H1 (cell line): ENCODE results near the gene OR5B3. TPM values are rescaled to one million over a fixed set of nuclear protein-coding genes. Genes with fewer than 3 reads are reported as not detected.

Source experiments
- SIN3A ChIP-seq, 2 experiments: IDR thresholded peaks in 1 of 2; conservative IDR thresholded peaks in 1 of 2; 2 replicates each; pipeline ENCODE4 v1.6.1; 2011 to 2012; ENCODE audit warnings: low read length in 2 of 2, improper control_type of control experiment in 1 of 2, low read depth in 1 of 2, mild to moderate bottlenecking in 1 of 2
- polyA plus RNA-seq, 7 experiments: library from polyadenylated mRNA; depleted of rRNA in 3 of 7; stranded (reverse) in 5 of 7; unstranded in 2 of 7; fragments of >200 nt in 5 of 7; fragments of 200-250 nt in 2 of 7; gene quantifications; 1 replicate in 5 of 7; 2 replicates in 1 of 7; 4 replicates in 1 of 7; pipeline versions ENCODE4 v1.2.1 to v1.2.3, GENCODE V29; 2011 to 2013; ENCODE audit warnings: missing spikeins in 2 of 7, mixed read lengths in 2 of 7
- total RNA-seq: library from RNA; stranded (reverse); fragmentation: NEBNext Ultra II Directional; extraction: Animal tissue kit (Norgen Biotek cat#: 25700); gene quantifications from 2 replicates; pipeline ENCODE4 v1.2.1, GENCODE V29; 2021

OR5B3 gene
- total and polyA plus RNA-seq, 2 of the 8 experiments (the other 6 are each of a cell fraction or from before 2014, with no cell fraction given): not detected

DNA sequence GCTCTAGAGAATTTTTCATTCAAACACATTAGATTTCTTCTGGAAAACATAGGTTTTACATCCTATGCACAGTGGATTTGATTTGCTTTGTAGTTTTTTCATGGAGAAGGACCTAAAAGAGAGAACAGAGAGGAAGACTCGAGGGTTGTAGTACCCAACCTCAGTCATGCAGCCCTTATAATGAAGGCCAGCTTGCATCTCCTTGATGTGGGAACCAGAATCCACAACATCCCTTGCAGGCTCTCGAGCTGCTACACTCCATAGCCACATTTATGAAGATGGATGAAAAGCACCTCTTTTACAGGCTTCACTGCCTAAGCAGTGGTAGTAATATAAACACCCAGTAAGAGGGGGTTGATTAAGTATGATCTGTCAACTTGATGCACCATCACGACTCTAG is 44.9 kb upstream of the OR5B3 start (continued):
- no peak for TF ChIP-seq SIN3A (conservative IDR thresholded peaks at IDR 0.05 in 1 of 2, IDR thresholded peaks at IDR 0.05 in 1 of 2; ENCODE audit: low read depth in 1 of 2, low read length in 2 of 2)
